OCI-LY7 (cell line): ENCODE results near the gene CEP72. TPM values are rescaled to one million over a fixed set of nuclear protein-coding genes. Genes with fewer than 3 reads are reported as not detected.

Experiments used
- BruUV-seq: library from RNA; stranded (reverse); fragments of 400-500 nt; replicated peaks from 2 replicates; lab custom pipeline; 2021; lab: Mats Ljungman, UMichigan
- CTCF ChIA-PET: fragments of 300-600 bp; sonication (Branson Sonifier 250); formaldehyde crosslinking; loops from one replicate; lab custom pipeline; 2022; ENCODE audit warnings: antibody characterized with exemption; ENCODE audit not compliant: unreplicated experiment; lab: Charles Lee
- POLR2A ChIA-PET: fragments of 300-600 bp; sonication (Branson Sonifier 250); formaldehyde crosslinking; loops from one replicate; lab custom pipeline; 2022; ENCODE audit warnings: antibody characterized with exemption; lab: Charles Lee
- DNase-seq: peaks from one replicate; pipeline ENCODE4 v3.0.0-alpha.2; 2015; ENCODE audit warnings: low spot score
- H2AFZ ChIP-seq: fragments of 200-600 bp; sonication (generic), shearing (Covaris generic); 2 replicates; pipeline ENCODE4 v1.6.1; 2014; ENCODE audit warnings: mild to moderate bottlenecking, antibody characterized with exemption, low read length, moderate library complexity
- H3K27ac ChIP-seq: fragments of 200-600 bp; sonication (generic); 2 replicates; pipeline ENCODE4 v1.5.1; 2014; ENCODE audit warnings: mixed run types, low read depth, mild to moderate bottlenecking, moderate library complexity, low read length, inconsistent platforms; ENCODE audit not compliant: poor library complexity, severe bottlenecking
- H3K36me3 ChIP-seq: fragments of 200-600 bp; sonication (generic); 2 replicates; pipeline ENCODE4 v1.6.1; 2014; ENCODE audit warnings: mild to moderate bottlenecking, antibody characterized with exemption, low read length, moderate library complexity, mixed read lengths; ENCODE audit not compliant: insufficient read depth
- H3K4me1 ChIP-seq: fragments of 200-600 bp; sonication (generic); 2 replicates; pipeline ENCODE4 v1.5.1; 2014; ENCODE audit warnings: mild to moderate bottlenecking, low read length; ENCODE audit not compliant: insufficient read depth, poor library complexity, severe bottlenecking
- H3K4me2 ChIP-seq: fragments of 200-600 bp; sonication (generic); 2 replicates; pipeline ENCODE4 v1.6.1; 2014; ENCODE audit warnings: mild to moderate bottlenecking, low read length
- H3K4me3 ChIP-seq: fragments of 200-600 bp; sonication (generic); 2 replicates; pipeline ENCODE4 v1.5.1; 2014; ENCODE audit warnings: mild to moderate bottlenecking, low read depth, low read length; ENCODE audit not compliant: poor library complexity, severe bottlenecking
- H3K79me2 ChIP-seq: fragments of 200-600 bp; sonication (generic); 2 replicates; pipeline ENCODE4 v1.6.1; 2016; ENCODE audit warnings: low read depth, mild to moderate bottlenecking, low read length, moderate library complexity, mixed read lengths; ENCODE audit not compliant: insufficient read depth
- H3K9me2 ChIP-seq: fragments of 200-600 bp; sonication (generic); 2 replicates; pipeline ENCODE4 v1.6.1; 2016; ENCODE audit warnings: mild to moderate bottlenecking, low read length, mixed read lengths; ENCODE audit not compliant: insufficient read depth
- H3K9me3 ChIP-seq: fragments of 200-600 bp; sonication (generic); 2 replicates; pipeline ENCODE4 v1.6.1; 2014; ENCODE audit warnings: mild to moderate bottlenecking, mixed run types, low read length, mixed read lengths
- H4K20me1 ChIP-seq: fragments of 200-600 bp; sonication (generic); 2 replicates; pipeline ENCODE4 v1.6.1; 2014; ENCODE audit warnings: mild to moderate bottlenecking, antibody characterized with exemption, low read length, moderate library complexity, mixed read lengths; ENCODE audit not compliant: insufficient read depth
- CTCF ChIP-seq: fragments of 200-600 bp; sonication (generic); conservative IDR thresholded peaks from 2 replicates; pipeline ENCODE4 v1.5.1; 2014; ENCODE audit warnings: mild to moderate bottlenecking, antibody characterized with exemption, low read length, moderate library complexity, mixed read lengths
- EZH2phosphoT487 ChIP-seq: fragments of 200-600 bp; sonication (generic); IDR thresholded peaks from 2 replicates; pipeline ENCODE4 v1.6.1; 2018; ENCODE audit warnings: low read depth, borderline replicate concordance, mild to moderate bottlenecking, mixed run types, antibody characterized with exemption, low read length, moderate library complexity, mixed read lengths
- intact Hi-C: fragments of 100-400 bp; cut with micrococcal nuclease; formaldehyde crosslinking; loops from one replicate; pipeline ENCODE4 v1.10.0; 2022; ENCODE audit not compliant: unreplicated experiment
- total RNA-seq, 2 experiments: library from RNA; depleted of rRNA in 1 of 2; stranded (reverse); fragments of >200 nt in 1 of 2; shearing (Covaris generic) in 1 of 2; gene quantifications; 2 replicates each; pipeline ENCODE4 v1.2.3, GENCODE V29; 2014 to 2022

The CEP72 gene
- total RNA-seq, 2 experiments from 2014 or later = 26.9 to 42.7 TPM

DNA sequence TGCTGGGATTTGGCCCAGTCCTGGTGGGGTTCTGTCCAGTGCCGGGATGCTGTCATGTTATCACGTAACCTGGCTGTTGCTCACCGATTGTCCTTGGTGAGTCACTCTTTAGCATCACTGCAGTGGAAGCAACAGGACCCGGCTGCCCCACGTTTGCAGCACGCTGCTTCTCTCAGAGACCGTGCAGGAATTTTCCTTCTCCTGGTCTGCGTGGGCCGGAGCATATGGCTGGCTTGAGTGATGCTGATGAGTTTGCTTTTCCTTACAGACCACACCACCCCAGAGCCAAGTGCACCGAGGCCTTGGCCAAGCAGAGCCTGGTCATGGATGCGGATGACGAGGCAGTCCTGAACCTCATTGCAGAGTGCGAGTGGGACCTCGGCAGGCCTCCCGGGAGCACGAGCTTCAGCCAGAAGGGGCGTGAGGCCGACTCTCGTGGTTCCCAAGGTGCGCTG lies 21.4 kb downstream of the CEP72 start:
- Histone ChIP-seq H3K9me3 (no peaks in the 10 kb centered on the region), H3K36me3 (peaks cover 57% of the 10 kb centered on the region), H4K20me1 (no peaks in the 10 kb centered on the region), H3K79me2 (no peaks in the 10 kb centered on the region), H3K9me2 (no peaks in the 10 kb centered on the region), H2AFZ (no peak overlapping the region), H3K4me3 (no peak overlapping the region), H3K27ac (no peak overlapping the region), H3K4me1 (no peaks in the 10 kb centered on the region), H3K4me2 (no peak overlapping the region)
- ChIA-PET POLR2A (no interaction called here), CTCF (no interaction called here)
- BruUV-seq = no TSS peak
- DNase-seq = no peak
- intact Hi-C loops = no loop called here
- TF ChIP-seq CTCF (no peak), EZH2phosphoT487 (no peak)

DNA sequence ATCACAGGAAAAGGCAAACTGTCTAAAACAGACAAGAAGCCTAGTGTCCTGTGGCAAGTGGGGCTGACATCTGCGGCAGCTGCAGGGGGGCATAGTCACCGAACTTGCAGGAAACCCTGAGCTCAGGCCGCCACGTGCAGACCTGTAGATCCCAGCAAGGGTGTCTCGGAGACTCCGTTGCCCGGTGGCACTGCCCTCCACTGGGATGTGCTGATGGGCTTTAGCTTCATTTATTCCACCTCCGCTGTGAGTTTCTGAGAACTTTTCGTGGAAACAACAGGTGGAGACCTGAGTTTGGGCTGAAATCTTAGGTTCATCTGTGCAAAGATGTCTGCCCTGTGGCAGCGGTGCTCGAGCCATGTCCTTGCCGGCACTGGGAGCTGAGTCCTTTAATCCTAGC lies 22.1 kb downstream of the CEP72 start:
- no peak overlapping the region for H3K4me3 ChIP-seq
- no peak overlapping the region for H3K27ac ChIP-seq
- no peaks in the 10 kb centered on the region for H3K9me2 ChIP-seq
- ChIA-PET CTCF (no interaction called here), POLR2A (no interaction called here)
- peaks cover 57% of the 10 kb centered on the region for H3K36me3 ChIP-seq
- BruUV-seq = no TSS peak
- intact Hi-C loops = no loop called here
- DNase-seq = no peak
- no peaks in the 10 kb centered on the region for H3K4me1 ChIP-seq
- no peaks in the 10 kb centered on the region for H3K79me2 ChIP-seq
- no peak overlapping the region for H3K4me2 ChIP-seq
- H4K20me1 ChIP-seq = no peaks in the 10 kb centered on the region
- H2AFZ ChIP-seq = no peak overlapping the region
- no peaks in the 10 kb centered on the region for H3K9me3 ChIP-seq
- TF ChIP-seq EZH2phosphoT487 = no peak
- TF ChIP-seq CTCF = no peak

- POLR2A ChIA-PET = no interaction called here
- H3K36me3 ChIP-seq = peaks cover 68% of the 10 kb centered on the region
- H2AFZ ChIP-seq = no peak overlapping the region
- H4K20me1 ChIP-seq = no peaks in the 10 kb centered on the region
- intact Hi-C loops = no loop called here
- CTCF ChIA-PET = no interaction called here
- H3K4me3 ChIP-seq = no peak overlapping the region
- no peak overlapping the region for H3K27ac ChIP-seq
- no peak overlapping the region for H3K4me2 ChIP-seq
- no peaks in the 10 kb centered on the region for H3K79me2 ChIP-seq
- BruUV-seq = no TSS peak
- no peak for DNase-seq
- no peaks in the 10 kb centered on the region for H3K4me1 ChIP-seq
- H3K9me3 ChIP-seq = no peaks in the 10 kb centered on the region
- TF ChIP-seq EZH2phosphoT487 (no peak), CTCF (no peak)
- H3K9me2 ChIP-seq = no peaks in the 10 kb centered on the region
Observed at GRCh38 chr5:635306-636055, 23.3 kb downstream of the CEP72 start.
